G401.6 (cell line): ENCODE data around the gene NFIA.
"Not testable (repeated sequence)": the region's sequence is repeated elsewhere in the genome, so short reads cannot be mapped to it uniquely, and the experiment has no call there.

Experiments
- FAIRE-seq: peaks from 2 replicates; lab custom pipeline; 2012; peaks lifted over from hg19 to GRCh38; lab: Jason Lieb, UNC

Gene NFIA

DNA sequence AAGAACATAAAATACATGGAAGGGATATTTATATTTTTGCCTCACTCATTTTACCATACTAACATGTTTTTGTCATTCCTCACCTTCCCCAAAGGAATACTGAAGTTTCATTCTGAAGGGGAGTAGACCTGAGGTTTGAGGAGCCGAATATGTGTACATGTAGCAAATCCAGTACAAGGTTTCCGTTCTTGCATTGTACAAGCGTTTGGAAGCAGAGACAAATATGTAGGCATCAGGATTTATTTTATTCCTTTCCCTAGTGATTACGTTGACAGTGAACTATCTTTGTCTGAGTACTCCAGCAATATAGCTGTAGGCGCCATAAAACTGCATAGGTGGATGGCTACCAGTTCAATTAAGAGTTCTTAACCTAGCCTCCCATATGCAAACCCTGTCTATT lies 191.5 kb downstream of the NFIA start:
- FAIRE-seq: no peak

DNA sequence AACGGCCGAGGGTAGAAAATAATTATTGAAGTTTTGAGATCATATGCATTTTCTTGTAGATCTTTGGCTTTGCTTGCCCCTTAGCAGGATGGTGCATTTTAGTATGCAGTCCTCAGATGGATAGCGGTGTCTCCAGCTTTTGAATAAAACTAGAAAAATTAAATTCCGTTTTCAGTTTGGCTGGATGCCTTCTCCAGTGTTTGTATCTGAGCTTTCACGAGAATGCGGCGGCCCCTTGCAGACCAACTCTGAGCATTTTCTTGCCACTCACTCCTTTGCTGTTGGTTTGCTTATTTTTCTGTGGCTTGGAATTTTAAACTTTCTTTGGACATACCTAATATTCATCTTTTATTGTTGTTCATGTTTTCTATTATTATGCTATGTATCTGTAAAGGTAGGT lies 192.6 kb downstream of the NFIA start:
- no peak for FAIRE-seq

DNA sequence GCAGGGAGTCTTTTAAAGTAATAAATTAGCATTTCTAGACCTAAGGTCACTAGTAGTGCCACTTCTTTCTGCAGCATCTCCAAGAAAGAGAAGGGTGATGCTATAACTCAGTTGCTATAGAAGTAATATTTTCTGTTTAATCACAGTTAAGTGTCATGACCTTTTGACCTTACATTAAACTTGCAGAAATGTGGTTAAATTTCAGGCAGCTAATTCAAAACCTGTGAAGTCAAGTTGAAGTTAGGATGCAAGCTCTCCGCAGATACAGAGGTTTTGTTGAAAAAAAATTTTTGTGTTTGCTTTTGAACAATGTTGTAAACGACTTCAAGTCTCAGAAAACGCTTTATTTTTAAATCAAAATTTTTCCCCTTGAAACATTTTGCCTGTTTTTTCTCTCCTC lies 193.9 kb downstream of the NFIA start:
- FAIRE-seq: no peak

DNA sequence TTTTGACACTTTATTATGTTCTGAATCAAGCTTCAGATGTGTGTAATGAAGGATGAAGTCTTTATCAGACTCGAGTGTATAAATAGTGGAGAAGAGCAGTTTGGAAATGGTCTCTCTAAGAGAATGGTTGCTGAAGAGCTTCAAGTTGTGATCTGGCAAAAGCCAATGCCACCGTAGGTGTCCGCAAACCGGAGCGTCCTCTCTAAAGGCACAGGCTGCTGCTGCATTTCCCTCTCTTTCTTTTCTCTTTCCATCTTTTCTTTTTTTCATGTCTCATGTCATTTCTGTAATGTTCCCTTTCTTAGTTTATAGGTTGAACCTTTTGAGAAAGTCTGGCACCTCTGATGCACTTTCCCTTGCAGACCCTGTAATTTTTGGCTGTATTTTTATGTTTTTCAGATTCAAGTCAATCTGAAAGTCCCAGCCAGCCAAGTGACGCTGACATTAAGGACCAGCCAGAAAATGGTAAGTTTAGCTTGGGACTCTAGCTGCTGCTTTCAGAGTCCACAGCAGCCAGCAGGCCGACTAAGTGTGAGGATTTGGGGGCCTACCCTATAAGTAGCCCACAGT lies 194.8 kb downstream of the NFIA start:
- no peak for FAIRE-seq

DNA sequence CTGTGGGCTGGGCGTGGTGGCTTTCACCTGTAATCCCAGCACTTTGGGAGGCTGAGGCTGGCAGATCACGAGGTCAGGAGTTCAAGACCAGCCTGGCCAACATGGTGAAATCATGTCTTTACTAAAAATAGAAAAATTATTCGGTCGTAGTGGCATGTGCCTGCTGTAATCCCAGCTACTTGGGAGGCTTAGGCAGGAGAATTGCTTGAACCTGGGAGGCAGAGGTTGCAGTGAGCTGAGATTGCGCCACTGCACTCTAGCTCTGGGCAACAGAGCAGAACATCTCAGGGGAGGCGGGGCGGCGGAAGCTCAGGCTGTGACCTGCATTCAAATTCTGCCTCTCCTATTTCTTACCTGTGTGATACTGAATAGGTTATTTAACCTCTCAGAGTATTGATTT lies 196.1 kb downstream of the NFIA start:
- not testable (repeated sequence) for FAIRE-seq

DNA sequence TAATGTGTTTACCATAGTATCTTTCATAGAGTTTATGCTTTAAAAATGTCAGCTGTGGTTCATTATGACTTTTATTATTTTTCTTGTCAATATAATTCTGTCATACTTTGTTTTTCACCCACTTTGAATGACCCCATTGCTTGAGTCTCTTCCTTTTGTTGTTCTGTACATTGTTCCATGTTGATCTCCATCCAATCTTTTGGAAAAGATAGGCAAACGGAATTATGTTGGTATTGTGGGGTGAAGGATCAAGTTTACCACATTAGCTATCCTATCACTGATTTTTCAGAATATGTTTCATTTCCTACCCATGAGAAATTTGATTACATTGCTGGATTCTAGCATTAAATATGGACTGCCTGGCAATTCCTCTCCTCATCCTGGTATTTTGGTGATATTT lies 196.6 kb downstream of the NFIA start:
- no peak for FAIRE-seq

DNA sequence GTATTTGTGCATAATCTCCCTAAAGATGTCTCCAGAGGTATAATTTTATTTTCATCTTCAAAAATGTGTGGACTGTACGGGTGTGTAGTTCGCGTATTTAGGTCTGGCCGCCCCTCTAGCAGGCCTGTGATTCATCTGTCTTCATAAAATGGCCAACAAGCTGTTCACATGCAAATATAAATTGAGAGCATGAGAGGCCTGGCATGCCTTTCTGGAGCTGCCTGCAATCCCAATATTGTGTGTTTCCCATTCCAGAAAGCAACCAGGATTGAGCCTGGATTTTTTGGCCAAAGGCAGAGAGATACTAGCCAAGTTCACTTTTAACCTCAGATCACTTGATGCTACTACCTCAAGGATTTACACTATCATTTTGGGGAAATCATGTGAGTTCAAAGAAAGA lies 197.2 kb downstream of the NFIA start:
- no peak for FAIRE-seq

DNA sequence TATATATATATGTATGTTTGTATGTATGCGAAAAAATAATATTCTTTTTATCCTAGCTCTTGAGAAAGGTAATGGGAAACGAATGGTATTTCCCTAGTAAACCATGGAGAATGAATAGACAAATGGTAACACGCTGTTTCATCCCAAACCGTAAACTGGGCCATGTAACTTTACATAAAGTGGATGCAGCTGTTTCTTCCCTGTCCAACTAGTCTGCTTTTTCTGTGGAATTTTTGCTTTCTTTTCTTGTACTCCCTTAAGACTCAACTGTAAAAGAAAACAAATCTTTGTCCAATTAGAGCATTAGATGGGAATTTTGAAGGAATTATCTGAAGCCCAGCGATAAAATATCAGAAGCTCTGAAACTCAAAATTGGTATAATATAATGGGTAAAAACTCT lies 198.1 kb downstream of the NFIA start:
- no peak for FAIRE-seq

DNA sequence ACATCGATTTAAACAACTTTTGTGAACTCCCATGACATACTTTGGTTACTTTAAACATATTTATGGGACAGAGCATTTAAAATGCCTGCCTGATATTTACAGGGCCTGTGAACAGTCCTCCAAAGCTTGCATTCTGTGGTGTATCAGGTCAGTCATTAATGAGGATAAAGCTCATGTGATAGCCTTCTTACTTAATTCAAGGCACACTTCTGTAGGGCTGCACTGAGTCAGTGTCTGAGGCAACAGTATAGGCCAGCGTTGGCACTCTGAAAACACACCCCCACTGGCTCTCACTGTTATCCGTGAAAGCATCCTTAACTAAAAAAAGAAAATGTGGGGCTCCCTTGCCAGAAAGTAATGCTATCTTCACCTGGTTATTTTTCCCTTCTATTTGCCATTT lies 200.0 kb downstream of the NFIA start:
- no peak for FAIRE-seq

DNA sequence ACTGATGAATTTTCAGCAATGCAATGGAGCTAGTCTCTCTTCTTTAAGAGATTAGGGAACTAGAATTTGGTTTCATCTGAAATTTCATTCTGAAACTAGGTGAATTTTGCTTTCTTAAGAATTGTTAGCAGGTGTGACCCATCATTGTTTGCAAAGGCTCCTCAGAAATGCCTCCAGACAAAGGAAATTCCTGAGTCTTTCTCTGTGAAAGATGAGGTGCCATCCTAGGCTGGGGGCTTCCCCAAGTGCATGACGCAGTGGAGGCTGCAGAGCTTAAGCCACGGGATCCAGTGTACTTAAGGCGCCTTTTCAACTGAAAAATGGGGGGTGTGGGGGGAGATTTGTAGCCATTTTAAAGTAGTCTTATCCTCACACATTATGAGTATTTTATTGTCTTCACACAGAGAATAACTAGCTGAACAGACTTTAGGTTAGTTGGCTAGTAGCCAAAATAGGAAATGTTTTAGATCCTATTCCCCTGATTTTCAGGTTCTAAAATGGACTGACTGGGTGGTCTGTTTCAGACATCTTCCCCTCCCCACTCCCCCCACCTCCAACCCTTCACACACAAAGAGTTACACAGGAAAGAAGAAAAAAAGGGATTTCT lies 202.0 kb downstream of the NFIA start:
- FAIRE-seq: no peak

DNA sequence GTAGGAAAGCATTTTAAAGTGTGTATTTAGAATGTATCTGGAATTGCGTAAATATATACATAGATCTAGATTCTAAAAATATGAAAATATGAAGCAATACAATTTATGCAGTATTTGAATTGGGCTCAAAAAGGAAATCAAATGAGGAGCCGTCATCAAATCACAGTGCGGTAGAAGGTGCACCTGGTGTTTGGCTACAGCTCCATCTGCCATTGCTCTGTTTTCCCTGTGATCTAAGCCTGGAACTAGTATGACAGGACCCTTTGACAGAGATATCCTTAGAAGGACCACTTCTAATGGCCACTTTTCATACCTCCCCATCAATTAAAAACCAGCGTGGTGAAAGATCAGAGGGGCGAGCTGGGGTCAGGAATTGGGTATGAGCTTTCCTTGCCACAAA lies 202.6 kb downstream of the NFIA start:
- FAIRE-seq: no peak

DNA sequence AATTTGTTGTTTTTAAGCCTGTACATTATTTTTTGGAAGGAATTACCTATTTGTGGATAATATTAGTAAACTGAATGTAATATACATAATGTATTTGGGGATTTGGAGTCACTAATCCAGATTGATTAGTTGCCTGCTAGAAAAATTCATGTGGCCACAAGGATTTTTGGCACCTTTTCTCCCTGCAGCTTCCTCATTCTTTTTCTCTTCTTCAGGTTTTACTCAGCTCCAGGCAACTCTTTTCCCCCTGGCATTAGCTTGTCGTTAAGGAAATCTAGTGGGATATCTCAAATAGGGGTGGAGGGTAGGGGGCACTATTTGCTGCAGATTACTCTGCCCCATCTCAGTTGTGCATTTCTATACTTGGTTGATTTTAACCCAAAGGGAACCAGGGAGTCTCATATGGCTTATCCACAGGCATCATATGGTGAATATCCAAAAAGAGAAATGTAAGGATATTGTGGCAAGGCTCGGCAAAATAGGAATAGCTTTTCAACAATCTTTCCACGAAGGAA lies 203.1 kb downstream of the NFIA start:
- FAIRE-seq: no peak

DNA sequence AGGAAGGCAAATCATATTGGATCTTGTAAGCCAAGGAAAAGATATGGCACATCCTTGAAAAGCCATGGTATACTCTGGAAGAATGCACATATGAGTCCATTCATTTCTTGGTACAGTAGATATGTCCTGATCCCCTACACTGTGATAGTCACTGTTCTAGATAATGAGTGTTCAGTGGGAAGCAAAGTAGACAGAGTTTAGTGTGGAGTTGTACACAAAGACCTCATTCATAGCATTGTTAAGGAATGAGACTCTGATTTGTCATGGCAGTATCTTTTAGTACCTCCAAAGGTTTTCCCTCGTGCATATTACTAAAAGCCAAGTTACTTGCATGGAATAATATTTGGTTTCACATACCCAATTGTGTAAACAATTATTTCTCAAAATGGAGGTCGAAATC lies 204.7 kb downstream of the NFIA start:
- no peak for FAIRE-seq

DNA sequence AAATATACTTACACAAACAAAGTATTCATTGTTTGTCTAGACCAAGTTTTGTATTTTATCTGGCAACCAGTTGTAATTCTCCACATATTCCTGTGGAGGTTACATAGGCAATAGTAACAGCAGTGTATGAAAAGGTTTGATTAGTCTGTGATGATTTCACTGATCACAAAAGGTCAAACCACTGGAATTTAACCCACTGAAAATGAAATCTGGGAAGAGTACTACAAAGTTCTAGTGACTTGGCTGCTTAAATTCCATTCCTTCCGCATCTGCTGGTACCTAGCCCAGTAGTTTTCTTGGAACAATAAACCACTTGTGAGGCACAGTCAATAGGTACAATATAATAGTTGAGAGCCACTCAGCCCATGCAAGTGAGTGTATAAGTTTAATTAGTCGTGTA lies 205.4 kb downstream of the NFIA start:
- FAIRE-seq: no peak

DNA sequence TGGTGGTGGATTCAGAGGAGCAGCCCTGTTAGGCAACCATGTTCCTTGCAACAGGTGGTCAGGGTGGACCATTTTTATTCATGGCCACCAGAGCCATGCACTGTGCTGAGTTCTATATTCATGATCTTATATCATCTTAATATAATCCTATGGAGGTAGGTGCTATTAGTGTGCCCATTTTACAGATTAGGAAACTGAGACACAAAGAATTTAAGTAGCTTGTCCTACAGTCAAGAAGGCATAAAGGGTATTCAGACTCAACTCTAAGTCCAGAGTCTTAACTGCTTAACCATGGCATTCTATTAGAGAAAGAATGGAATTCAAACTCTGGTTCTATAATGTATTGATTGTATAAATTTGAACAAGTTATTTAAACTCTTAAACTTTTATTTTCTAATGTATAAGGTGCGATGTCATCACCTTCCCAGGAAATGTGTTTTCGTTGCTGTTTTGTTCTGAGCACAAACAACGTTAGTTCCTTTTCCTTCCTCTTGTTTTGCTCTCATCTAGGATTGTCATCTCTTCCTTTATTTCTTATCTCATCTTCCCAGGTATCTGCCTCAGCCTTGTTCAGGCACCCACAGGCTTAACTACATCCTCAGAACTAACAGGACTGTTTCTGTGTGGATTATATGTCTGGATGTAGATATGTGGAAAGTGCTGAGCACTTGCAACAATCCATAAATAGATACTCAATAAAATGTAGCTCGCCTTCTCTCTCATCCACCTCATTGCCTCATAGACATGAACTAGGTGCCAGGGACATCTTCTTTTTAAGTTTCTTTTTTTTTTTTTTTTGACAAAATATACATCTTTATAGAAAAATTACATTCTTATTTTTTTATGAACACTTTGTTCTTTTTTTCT lies 207.1 kb downstream of the NFIA start:
- FAIRE-seq: no peak

DNA sequence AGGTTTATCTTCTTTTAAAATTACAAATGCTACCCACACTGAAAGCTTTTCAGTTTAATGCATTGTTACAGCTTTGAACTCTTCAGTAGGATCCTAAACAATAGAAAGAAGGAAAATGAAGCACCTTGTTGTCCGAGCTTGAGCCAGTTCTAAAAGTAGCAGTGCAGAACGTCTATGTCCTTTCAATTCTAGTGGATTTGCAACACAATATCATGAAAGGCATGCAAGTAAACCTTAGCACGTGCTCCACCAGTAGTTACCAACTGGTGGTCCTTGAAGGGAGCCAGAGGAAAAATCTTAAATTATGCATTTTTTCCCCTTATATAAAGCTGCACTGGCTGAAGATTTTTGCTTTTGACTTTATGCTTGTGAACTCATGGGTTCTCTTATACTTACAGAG lies 208.2 kb downstream of the NFIA start:
- no peak for FAIRE-seq

DNA sequence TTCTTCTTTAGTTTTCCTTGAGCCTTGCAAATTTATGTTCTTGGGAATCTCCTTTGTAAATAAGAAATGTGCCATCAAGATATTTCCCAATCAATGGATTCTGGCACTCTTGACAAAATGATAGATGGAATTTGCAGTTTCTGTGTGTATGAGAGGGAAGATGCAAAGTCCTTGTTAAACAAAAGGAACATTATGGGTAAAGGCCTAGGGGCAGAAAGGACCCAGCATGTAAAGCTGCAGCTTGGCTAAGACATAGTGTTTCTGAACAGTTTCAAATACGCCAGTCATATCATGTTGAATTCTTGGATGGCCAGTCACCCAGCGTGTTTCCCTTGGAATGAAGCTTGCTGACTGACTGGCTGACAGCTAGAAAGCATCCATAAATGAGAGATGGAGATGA lies 210.8 kb downstream of the NFIA start:
- FAIRE-seq: no peak

DNA sequence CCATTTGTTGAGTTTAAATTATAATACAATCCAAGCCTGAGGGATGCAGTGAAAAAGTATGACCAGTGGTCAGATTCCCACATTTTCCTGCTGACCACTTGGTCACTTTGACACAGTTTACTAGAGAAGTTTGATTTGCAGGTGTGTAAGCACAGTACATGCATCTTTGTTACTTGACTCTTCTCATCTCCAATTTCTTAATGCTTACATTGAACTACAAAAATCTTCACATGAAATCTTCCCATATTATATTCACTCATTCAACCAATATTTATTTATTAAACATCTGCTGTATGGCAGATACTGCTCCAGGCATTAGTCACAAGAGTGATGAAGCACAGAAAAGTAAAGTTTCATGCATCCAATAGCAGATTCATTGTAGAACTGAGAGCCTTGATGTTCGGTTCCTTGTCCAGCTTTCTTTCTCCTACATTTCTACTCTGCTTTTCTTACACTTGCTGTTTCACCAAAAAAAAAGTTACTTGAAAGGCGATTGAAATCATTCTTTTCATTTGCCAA lies 211.7 kb downstream of the NFIA start:
- FAIRE-seq: no peak

DNA sequence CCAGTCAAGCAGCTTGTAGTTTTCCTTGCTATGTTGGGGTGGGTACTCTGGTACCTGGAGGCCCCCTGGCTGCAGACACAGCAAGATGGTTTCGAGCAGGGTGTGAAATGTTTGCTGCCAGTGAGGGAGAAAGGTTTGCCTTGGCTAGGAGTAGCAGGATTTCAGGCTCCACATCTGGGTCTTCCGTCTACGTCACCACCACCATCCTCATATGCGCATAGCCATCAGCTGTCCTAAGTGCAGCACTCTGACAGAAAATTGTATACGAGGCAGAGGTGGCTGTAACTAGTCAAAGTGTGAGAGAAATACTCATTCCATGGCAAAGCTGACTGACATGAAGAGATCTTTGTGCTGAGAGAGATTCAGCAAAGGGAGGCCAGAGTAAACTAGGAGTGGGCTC lies 212.6 kb downstream of the NFIA start:
- no peak for FAIRE-seq

DNA sequence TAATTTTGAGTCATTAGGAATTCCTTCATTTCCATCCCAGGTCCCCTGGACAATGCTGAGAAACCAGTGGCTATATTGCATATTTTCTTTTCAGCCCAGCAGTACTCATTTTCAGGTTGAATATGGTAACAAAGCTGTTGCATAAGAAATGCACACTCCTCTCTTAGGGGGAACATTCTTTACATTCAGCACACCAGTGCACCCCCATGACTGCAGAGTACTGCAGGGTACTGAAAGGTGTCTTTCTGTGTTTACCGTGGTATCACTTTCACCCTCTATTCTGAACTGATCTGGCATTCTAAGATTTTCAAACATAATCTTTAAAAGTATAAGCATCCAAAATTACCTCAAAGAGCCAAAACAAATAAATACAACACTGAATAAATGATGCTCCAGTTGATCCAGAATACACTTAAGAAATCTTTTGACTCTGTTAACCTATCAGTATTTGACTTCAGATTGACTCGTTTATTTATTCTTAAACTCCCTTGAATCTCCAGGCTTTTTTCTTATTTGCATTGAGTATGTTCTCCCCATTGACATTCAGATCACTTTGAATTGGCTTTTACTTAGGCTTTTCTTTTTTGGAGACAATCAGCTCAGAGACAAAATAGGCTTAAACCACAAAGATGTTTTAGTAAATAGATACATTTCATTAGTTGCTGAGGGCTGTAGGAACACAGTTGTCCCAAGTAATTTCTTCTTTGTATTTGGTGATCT lies 213.6 kb downstream of the NFIA start:
- no peak for FAIRE-seq

DNA sequence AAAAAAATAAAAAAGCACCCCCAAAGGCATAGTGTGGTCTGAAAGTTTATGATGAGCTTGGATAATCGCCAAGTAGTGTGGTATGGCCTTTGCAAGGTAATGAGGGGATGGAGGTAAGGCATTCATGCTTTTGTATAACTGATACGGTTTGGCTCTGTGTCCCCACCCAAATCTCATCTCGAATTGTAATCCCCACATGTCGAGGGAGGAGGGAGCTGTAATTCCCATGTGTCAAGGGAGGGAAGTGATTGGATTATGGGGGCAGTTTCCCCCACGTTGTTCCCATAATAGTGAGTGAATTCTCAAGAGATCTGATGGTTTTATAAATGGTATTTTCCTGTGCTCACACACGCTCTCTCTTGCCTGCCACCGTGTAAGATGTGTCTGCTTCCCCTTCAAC lies 215.5 kb downstream of the NFIA start:
- FAIRE-seq: no peak

DNA sequence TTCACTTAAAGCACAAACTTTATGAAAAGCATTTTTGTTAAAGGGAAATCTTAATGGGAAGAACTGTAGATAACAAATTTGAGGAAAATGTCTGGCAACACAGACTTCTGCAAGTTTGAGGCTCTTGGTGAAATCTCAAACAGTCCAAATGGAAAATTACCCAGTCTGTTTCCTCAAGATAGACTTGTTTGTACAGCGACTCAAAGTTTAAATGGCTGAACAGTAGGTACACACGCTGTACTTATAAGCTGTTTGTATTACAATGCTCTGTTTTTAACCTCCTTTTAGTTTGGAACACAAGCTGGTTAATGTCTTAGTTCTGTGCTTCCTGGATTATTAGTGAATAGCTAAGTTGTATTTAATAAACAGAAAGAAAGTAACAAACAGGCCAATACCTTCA lies 217.1 kb downstream of the NFIA start:
- FAIRE-seq: no peak

DNA sequence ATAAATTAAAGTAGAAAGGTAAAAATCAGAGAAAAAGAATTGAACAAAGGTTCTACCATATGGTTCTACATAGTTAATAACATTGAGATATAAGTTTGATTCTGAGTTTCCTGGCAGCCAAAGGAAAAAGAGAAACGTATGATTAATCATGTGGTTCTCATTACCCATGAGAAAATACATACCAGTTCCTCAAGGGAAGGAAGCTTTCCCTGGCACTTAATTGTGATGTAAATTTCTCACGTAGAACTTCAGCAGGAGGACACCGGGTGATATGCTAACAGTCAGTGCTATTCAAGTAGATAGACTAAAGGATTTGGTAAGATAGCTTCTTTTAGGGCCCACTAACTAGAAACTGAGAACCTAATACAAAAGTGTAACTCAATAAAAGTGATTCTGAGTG lies 218.5 kb downstream of the NFIA start:
- FAIRE-seq: no peak
